Upper lobe of left lung (tissue), 6 donors: ENCODE results near the gene CD34. TPM values are rescaled to one million over a fixed set of nuclear protein-coding genes. Genes with fewer than 3 reads are reported as not detected.

Experiments used
- ATAC-seq, 2 donors: fragments of 200-7000 bp; cut with Tn5 transposase; one replicate each; pipeline ENCODE4 v1.9.1; 2022; ENCODE audit warnings: mild to moderate bottlenecking in 2 of 2, moderate library complexity in 2 of 2; ENCODE audit not compliant: low FRiP score in 2 of 2
- DNase-seq, 2 donors: peaks; one replicate each; pipeline ENCODE4 v3.0.0-alpha.2; 2019 to 2020
- H3K27ac ChIP-seq, 4 donors: fragments of 200-600 bp; sonication (generic); one replicate each; pipeline ENCODE4 v1.5.1; 2016 to 2019
- H3K27me3 ChIP-seq, 4 donors: fragments of 200-600 bp; sonication (generic); one replicate each; pipeline ENCODE4 v1.5.1; 2017 to 2019
- H3K36me3 ChIP-seq, 4 donors: fragments of 200-600 bp; sonication (generic); one replicate each; pipeline ENCODE4 v1.5.1; 2016 to 2019
- H3K4me1 ChIP-seq, 4 donors: fragments of 200-600 bp; sonication (generic); one replicate each; pipeline ENCODE4 v1.5.1; 2018 to 2019
- H3K4me3 ChIP-seq, 4 donors: fragments of 200-600 bp; sonication (generic); one replicate each; pipeline ENCODE4 v1.5.1; 2017 to 2019; ENCODE audit warnings: mild to moderate bottlenecking in 2 of 4, moderate library complexity in 1 of 4
- H3K9me3 ChIP-seq, 4 donors: fragments of 200-600 bp; sonication (generic); one replicate each; pipeline ENCODE4 v1.5.1; 2018 to 2019
- CTCF ChIP-seq, 6 experiments: fragments of 450-650 bp in 4 of 6; fragments of 200-600 bp in 2 of 6; sonication (generic) in 2 of 6; IDR thresholded peaks; one replicate each; pipeline ENCODE4 v1.5.1; 2016 to 2019; ENCODE audit warnings: antibody characterized with exemption in 6 of 6
- EP300 ChIP-seq, 4 donors: sonication (generic); formaldehyde crosslinking; IDR thresholded peaks; one replicate each; pipeline ENCODE4 v1.5.1; 2017; ENCODE audit warnings: antibody characterized with exemption in 4 of 4, control low read depth in 2 of 4
- POLR2A ChIP-seq, 4 donors: fragments of 450-650 bp; IDR thresholded peaks; one replicate each; pipeline ENCODE4 v1.5.1; 2016 to 2017; ENCODE audit warnings: antibody characterized with exemption in 4 of 4, mild to moderate bottlenecking in 2 of 4
- POLR2AphosphoS5 ChIP-seq, 2 donors: sonication (generic); formaldehyde crosslinking; IDR thresholded peaks; one replicate each; pipeline ENCODE4 v1.5.1; 2017; ENCODE audit warnings: antibody characterized with exemption in 2 of 2
- WGBS, 2 donors: methylation state at CpG; one replicate each; pipeline ENCODE4 v1.1.5; 2017 to 2018; 5-methylcytosine and 5-hydroxymethylcytosine counted together
- total RNA-seq, 6 donors: library from RNA; depleted of rRNA in 4 of 6; stranded (reverse); fragments of >200 nt in 4 of 6; gene quantifications; one replicate each; pipeline versions ENCODE4 v1.1.0 to v1.2.1, GENCODE V29; 2016 to 2021
- donor health status: DM: no; HTN: no; CAD: no; lungs with moderate emphysema.
- donor health status: DM: no; HTN: yes; CAD: no; lungs with severe emphysema.

Gene CD34
- total RNA-seq, 6 donors from 2014 or later: 8.8 to 78.2 (median 22.4) TPM

GRCh38 chr1:207923121-207923520 is 12.2 kb upstream of the CD34 start:
- peaks cover 57 to 60% (median 59%) of the 10 kb centered on the region in 4 donors for H3K4me1 ChIP-seq
- no peak for TF ChIP-seq CTCF (IDR thresholded peaks at IDR 0.05)

GRCh38 chr1:207922554-207922953 is 11.6 kb upstream of the CD34 start:
- peaks cover 59 to 64% (median 61%) of the 10 kb centered on the region in 4 donors for H3K4me1 ChIP-seq
- DNase-seq (peak; percentile 37 to 38), ATAC-seq (peak; percentile 15 to 47)
- no peaks in the 10 kb centered on the region for H3K36me3 ChIP-seq
- WGBS, 2 donors: 44 to 75% methylated on average over 1 to 8 of the region's 8 CpGs
- H3K27ac ChIP-seq: peak overlapping the region; percentile 62 to 82 (median 74)
- TF ChIP-seq CTCF (IDR thresholded peaks at IDR 0.05) (no peak), POLR2AphosphoS5 (IDR thresholded peaks at IDR 0.05) (peak; percentile 33 to 35)
- H3K9me3 ChIP-seq: no peaks in the 10 kb centered on the region
- no peaks in the 10 kb centered on the region for H3K27me3 ChIP-seq
- H3K4me3 ChIP-seq: no peak overlapping the region

More at GRCh38 chr1:207923121-207923520, 12.2 kb upstream of the CD34 start:
- 52 to 72% methylated on average over 2 to 5 of the region's 5 CpGs for WGBS, 2 donors
- Histone ChIP-seq H3K4me3 (no peak overlapping the region), H3K9me3 (no peaks in the 10 kb centered on the region), H3K27ac (peak overlapping the region; percentile 62 to 82 (median 74)), H3K27me3 (no peaks in the 10 kb centered on the region), H3K36me3 (no peaks in the 10 kb centered on the region)
- no peak for DNase-seq
- ATAC-seq: no peak

- ATAC-seq (no peak), DNase-seq (no peak)
- peaks cover 59 to 64% (median 61%) of the 10 kb centered on the region in 4 donors for H3K4me1 ChIP-seq
- no peaks in the 10 kb centered on the region for H3K27me3 ChIP-seq
- H3K4me3 ChIP-seq: no peak overlapping the region
- peak overlapping the region in 1 of 4 donors; percentile 82 for H3K27ac ChIP-seq
- no peaks in the 10 kb centered on the region for H3K9me3 ChIP-seq
- TF ChIP-seq POLR2AphosphoS5 (IDR thresholded peaks at IDR 0.05): no peak
- WGBS, 2 donors: 75 to 80% methylated on average over 3 of the region's 3 CpGs
- no peaks in the 10 kb centered on the region for H3K36me3 ChIP-seq
Measured at GRCh38 chr1:207921321-207921720, 10.4 kb upstream of the CD34 start.

- Histone ChIP-seq H3K36me3 (no peaks in the 10 kb centered on the region), H3K27ac (no peak overlapping the region), H3K27me3 (no peaks in the 10 kb centered on the region), H3K4me3 (no peak overlapping the region), H3K4me1 (peaks cover 58 to 62% (median 60%) of the 10 kb centered on the region in 4 donors), H3K9me3 (no peaks in the 10 kb centered on the region)
- DNase-seq (no peak), ATAC-seq (no peak)
- TF ChIP-seq POLR2A (IDR thresholded peaks at IDR 0.05): no peak
- no peak for TF ChIP-seq EP300 (IDR thresholded peaks at IDR 0.05)
- TF ChIP-seq POLR2AphosphoS5 (IDR thresholded peaks at IDR 0.05): no peak
- no peak for TF ChIP-seq CTCF (IDR thresholded peaks at IDR 0.05)
- WGBS, 2 donors: 72 to 80% methylated on average over 2 of the region's 2 CpGs
Measured at GRCh38 chr1:207920444-207921021, 9.6 kb upstream of the CD34 start.

GRCh38 chr1:207919523-207920170 is 8.7 kb upstream of the CD34 start:
- ATAC-seq: peak in 1 of 2 donors; percentile 93
- H3K27ac ChIP-seq: no peak overlapping the region

More at GRCh38 chr1:207919523-207920170, 8.7 kb upstream of the CD34 start:
- Histone ChIP-seq H3K9me3 (no peaks in the 10 kb centered on the region), H3K4me3 (no peak overlapping the region), H3K4me1 (peaks cover 50 to 54% (median 53%) of the 10 kb centered on the region in 4 donors), H3K27me3 (no peaks in the 10 kb centered on the region), H3K36me3 (no peaks in the 10 kb centered on the region)
- DNase-seq: no peak
- WGBS, 2 donors: 39 to 65% methylated on average over 2 of the region's 2 CpGs
- TF ChIP-seq POLR2A (IDR thresholded peaks at IDR 0.05): no peak
- TF ChIP-seq CTCF (IDR thresholded peaks at IDR 0.05): no peak
- TF ChIP-seq POLR2AphosphoS5 (IDR thresholded peaks at IDR 0.05): no peak
- TF ChIP-seq EP300 (IDR thresholded peaks at IDR 0.05): no peak
